Peyer's patch (tissue), 4 donors: ENCODE data around the gene YAF2. TPM values are rescaled to one million over a fixed set of nuclear protein-coding genes. Genes with fewer than 3 reads are reported as not detected.

Experiments
- DNase-seq, 3 donors: peaks; one replicate each; pipeline ENCODE4 v3.0.0-alpha.2; 2017 to 2019
- H3K27ac ChIP-seq, 4 donors: fragments of 200-600 bp; sonication (generic); one replicate each; pipeline ENCODE4 v1.5.1; 2016 to 2019
- H3K27me3 ChIP-seq, 2 donors: fragments of 200-600 bp; sonication (generic); one replicate each; pipeline ENCODE4 v1.5.1; 2019
- H3K36me3 ChIP-seq, 3 donors: fragments of 200-600 bp; sonication (generic); one replicate each; pipeline ENCODE4 v1.5.1; 2016 to 2019
- H3K4me1 ChIP-seq, 4 donors: fragments of 200-600 bp; sonication (generic); one replicate each; pipeline ENCODE4 v1.5.1; 2016 to 2019
- H3K4me3 ChIP-seq, 4 donors: fragments of 200-600 bp; sonication (generic); 1 replicate in 3 of 4; 2 replicates in 1 of 4; pipeline ENCODE4 v1.5.1; 2016 to 2019; ENCODE audit warnings: mild to moderate bottlenecking in 1 of 4
- H3K9me3 ChIP-seq, 4 donors: fragments of 200-600 bp; sonication (generic); one replicate each; pipeline ENCODE4 v1.5.1; 2016 to 2019; ENCODE audit warnings: mild to moderate bottlenecking in 1 of 4
- POLR2A ChIP-seq, 2 donors: fragments of 450-650 bp; IDR thresholded peaks; one replicate each; pipeline ENCODE4 v1.5.1; 2017; ENCODE audit warnings: antibody characterized with exemption in 2 of 2, mild to moderate bottlenecking in 2 of 2, moderate library complexity in 2 of 2
- total RNA-seq, 4 donors: library from RNA; depleted of rRNA; stranded (reverse); fragments of >200 nt; gene quantifications; one replicate each; pipeline ENCODE4 v1.1.0, GENCODE V29; 2016
- TF ChIP-seq, protein P1 (sequence below), 6 experiments: fragments of 450-650 bp in 4 of 6; fragments of 200-600 bp in 2 of 6; sonication (generic) in 1 of 6; IDR thresholded peaks; one replicate each; pipeline ENCODE4 v1.5.1; 2017 to 2019; ENCODE audit warnings: antibody characterized with exemption in 6 of 6, mild to moderate bottlenecking in 3 of 6, moderate library complexity in 1 of 6

YAF2 gene
- total RNA-seq, 4 donors from 2014 or later: 22.9 to 89.1 (median 42.9) TPM

DNA sequence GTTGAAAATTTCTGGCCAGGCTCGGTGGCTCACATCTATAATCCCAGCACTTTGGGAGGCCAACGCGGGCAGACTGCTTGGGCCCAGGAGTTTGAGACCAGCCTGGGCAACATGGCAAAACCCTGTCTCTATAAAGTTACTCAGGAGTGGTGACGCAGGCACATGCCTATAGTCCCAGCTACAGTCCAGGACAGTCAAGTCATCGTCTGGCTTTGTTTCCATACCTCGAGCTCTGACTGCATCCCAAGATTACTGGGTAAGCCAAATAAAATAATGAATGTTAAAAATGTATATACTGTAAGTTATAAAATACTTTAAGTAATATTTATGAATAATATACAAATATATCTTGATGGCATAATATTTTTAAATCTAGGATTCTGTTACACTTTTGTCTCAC, 70.3 kb downstream of the YAF2 start:
- Histone ChIP-seq H3K4me3 (no peak overlapping the region), H3K9me3 (no peaks in the 10 kb centered on the region), H3K4me1 (peaks cover 0 to 3% (median 1%) of the 10 kb centered on the region in 4 donors), H3K36me3 (no peaks in the 10 kb centered on the region), H3K27me3 (no peaks in the 10 kb centered on the region), H3K27ac (no peak overlapping the region)
- no peak for DNase-seq
- TF ChIP-seq, protein P1, sequence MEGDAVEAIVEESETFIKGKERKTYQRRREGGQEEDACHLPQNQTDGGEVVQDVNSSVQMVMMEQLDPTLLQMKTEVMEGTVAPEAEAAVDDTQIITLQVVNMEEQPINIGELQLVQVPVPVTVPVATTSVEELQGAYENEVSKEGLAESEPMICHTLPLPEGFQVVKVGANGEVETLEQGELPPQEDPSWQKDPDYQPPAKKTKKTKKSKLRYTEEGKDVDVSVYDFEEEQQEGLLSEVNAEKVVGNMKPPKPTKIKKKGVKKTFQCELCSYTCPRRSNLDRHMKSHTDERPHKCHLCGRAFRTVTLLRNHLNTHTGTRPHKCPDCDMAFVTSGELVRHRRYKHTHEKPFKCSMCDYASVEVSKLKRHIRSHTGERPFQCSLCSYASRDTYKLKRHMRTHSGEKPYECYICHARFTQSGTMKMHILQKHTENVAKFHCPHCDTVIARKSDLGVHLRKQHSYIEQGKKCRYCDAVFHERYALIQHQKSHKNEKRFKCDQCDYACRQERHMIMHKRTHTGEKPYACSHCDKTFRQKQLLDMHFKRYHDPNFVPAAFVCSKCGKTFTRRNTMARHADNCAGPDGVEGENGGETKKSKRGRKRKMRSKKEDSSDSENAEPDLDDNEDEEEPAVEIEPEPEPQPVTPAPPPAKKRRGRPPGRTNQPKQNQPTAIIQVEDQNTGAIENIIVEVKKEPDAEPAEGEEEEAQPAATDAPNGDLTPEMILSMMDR (IDR thresholded peaks at IDR 0.05): no peak

DNA sequence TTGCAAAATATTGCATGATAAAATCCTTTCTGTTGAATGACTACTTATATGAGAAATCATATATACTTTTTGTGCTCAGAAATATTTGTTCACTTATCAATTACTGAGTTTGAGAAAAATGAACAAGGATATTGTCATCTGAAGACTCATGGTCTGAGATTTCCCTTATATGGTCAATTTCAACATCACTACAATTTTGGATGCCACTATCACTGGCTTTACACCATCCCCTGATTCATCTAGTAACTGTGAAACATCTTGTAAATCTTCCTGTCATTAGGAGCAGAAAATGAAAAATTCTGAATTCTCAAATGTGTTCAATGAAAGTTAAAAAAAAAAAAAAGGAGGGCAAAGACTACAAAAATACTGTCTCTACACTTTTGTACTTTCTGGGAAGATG, 71.5 kb downstream of the YAF2 start:
- Histone ChIP-seq H3K27ac (no peak overlapping the region), H3K27me3 (no peaks in the 10 kb centered on the region), H3K4me1 (peaks cover 0 to 4% (median 0%) of the 10 kb centered on the region in 4 donors), H3K4me3 (no peak overlapping the region), H3K9me3 (no peaks in the 10 kb centered on the region), H3K36me3 (peaks cover 0 to under 1% (median 0%) of the 10 kb centered on the region in 3 donors)
- DNase-seq: no peak
- no peak for TF ChIP-seq POLR2A (IDR thresholded peaks at IDR 0.05)
- TF ChIP-seq, protein P1 (IDR thresholded peaks at IDR 0.05): no peak

DNA sequence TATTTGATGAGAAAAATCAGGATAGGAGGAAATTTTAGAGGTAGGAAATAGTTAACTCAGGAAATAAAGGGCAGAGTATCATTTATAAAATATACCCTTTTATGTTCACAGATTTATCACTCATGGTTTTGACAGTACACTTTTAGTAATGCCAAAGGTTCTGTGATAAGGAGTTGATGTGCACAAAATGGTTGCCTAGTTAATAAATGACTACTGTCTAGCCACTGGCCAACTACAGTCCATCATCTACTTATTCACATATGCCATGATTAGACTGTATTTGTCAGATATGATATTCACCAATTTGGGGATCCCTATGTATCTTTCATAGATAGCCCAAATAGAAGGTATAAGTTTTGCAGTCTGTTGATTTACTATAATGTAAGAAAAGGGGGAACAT, 74.1 kb downstream of the YAF2 start:
- Histone ChIP-seq H3K4me1 (peaks cover 0 to 4% (median 0%) of the 10 kb centered on the region in 4 donors), H3K27me3 (no peaks in the 10 kb centered on the region), H3K9me3 (no peaks in the 10 kb centered on the region), H3K36me3 (peaks cover 0 to 17% (median 0%) of the 10 kb centered on the region in 3 donors), H3K4me3 (no peak overlapping the region), H3K27ac (no peak overlapping the region)
- no peak for DNase-seq
- no peak for TF ChIP-seq POLR2A (IDR thresholded peaks at IDR 0.05)
- TF ChIP-seq, protein P1 (IDR thresholded peaks at IDR 0.05): no peak

DNA sequence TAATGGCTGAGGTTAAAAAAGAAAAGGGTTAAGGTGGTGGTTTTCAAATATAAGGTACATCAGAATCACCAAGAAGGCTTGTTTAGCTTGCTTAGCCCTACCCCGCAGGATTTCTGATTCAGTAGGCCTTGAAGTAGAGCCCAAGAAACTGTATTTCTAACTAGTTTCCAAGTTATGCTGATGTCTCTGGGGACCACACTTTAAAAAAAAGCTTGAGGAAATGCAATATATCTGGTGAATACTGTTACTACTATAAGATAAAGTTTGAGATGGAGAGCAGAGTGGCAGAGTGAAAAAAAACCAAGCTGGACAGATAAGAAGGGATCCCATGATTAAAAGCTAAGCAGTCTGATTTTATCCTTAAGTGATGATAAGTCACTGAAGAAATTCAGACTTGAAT, 75.1 kb downstream of the YAF2 start:
- H3K27me3 ChIP-seq: no peaks in the 10 kb centered on the region
- H3K9me3 ChIP-seq: no peaks in the 10 kb centered on the region
- H3K4me3 ChIP-seq: no peak overlapping the region
- peaks cover 0 to 4% (median 0%) of the 10 kb centered on the region in 4 donors for H3K4me1 ChIP-seq
- no peak overlapping the region for H3K27ac ChIP-seq
- H3K36me3 ChIP-seq: peaks cover 0 to 17% (median 0%) of the 10 kb centered on the region in 3 donors
- TF ChIP-seq POLR2A (IDR thresholded peaks at IDR 0.05): no peak
- TF ChIP-seq, protein P1 (IDR thresholded peaks at IDR 0.05): no peak
- DNase-seq: no peak

DNA sequence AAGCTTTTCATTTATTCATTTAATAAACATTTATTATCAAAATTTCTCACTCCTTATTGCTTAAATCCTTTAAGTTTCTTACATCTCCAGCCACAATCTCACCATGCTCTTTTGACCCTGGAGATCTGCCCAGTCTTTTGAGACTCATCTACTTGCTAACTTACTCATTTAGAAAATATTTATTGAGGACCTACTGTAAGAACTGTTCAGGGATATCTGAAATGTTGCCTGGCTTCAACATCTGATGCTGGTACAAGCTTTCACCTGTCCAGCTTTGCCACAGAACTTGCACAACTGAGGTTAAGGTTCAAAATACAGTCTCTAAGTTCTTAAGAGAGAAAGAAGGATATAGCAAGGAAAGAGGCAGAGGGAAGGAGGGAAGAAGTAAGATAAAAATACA, 75.9 kb downstream of the YAF2 start:
- TF ChIP-seq, protein P1 (IDR thresholded peaks at IDR 0.05): no peak
- peaks cover 0 to 4% (median 0%) of the 10 kb centered on the region in 4 donors for H3K4me1 ChIP-seq
- peaks cover 0 to 17% (median 0%) of the 10 kb centered on the region in 3 donors for H3K36me3 ChIP-seq
- H3K27ac ChIP-seq: no peak overlapping the region
- no peaks in the 10 kb centered on the region for H3K9me3 ChIP-seq
- H3K27me3 ChIP-seq: no peaks in the 10 kb centered on the region
- DNase-seq: no peak
- H3K4me3 ChIP-seq: no peak overlapping the region

DNA sequence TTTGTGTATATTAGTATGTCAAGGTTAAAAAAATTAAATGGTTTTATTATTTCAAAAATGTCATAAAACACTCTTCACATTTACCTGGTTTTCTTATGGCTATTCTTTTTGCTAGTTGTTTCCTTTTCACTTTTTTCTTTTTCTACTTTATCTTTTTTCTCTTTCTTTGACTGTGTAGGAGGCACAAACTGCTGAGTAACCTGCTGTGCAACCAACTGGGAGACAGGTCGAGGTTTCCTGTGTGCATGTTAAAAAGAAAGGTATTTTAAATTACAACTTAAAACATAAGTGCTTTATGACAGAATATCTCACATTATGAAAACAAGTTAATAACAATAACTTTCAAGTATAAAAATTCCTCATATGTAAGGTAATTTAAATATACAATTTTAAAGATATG, 76.5 kb downstream of the YAF2 start:
- H3K4me1 ChIP-seq: peaks cover 0 to 4% (median 0%) of the 10 kb centered on the region in 4 donors
- DNase-seq: no peak
- peaks cover 0 to 17% (median 0%) of the 10 kb centered on the region in 3 donors for H3K36me3 ChIP-seq
- no peak overlapping the region for H3K4me3 ChIP-seq
- no peaks in the 10 kb centered on the region for H3K9me3 ChIP-seq
- no peaks in the 10 kb centered on the region for H3K27me3 ChIP-seq
- H3K27ac ChIP-seq: no peak overlapping the region
- TF ChIP-seq POLR2A (IDR thresholded peaks at IDR 0.05): no peak
- TF ChIP-seq, protein P1 (IDR thresholded peaks at IDR 0.05): no peak
